Type B pancreatic cell (in vitro differentiated cells): ENCODE data around the gene PSAT1. TPM values are rescaled to one million over a fixed set of nuclear protein-coding genes. Genes with fewer than 3 reads are reported as not detected.

Source experiments
- DNase-seq: peaks from one replicate; pipeline ENCODE4 v3.0.0; 2021; ENCODE audit warnings: mixed read lengths; ENCODE audit not compliant: unreplicated experiment; ENCODE audit errors: extremely low spot score
- H3K27ac Mint-ChIP-seq: 2 replicates; pipeline ENCODE4 v1.8.0; 2021; ENCODE audit warnings: mild to moderate bottlenecking, mixed read lengths
- H3K27me3 Mint-ChIP-seq: 2 replicates; pipeline ENCODE4 v1.8.0; 2021; ENCODE audit warnings: mixed read lengths
- H3K36me3 Mint-ChIP-seq: 2 replicates; pipeline ENCODE4 v1.8.0; 2021; ENCODE audit warnings: mixed read lengths
- H3K4me1 Mint-ChIP-seq: one replicate; pipeline ENCODE4 v1.8.0; 2021; ENCODE audit warnings: mixed read lengths; ENCODE audit not compliant: unreplicated experiment
- H3K4me3 Mint-ChIP-seq: 2 replicates; pipeline ENCODE4 v1.8.0; 2021; ENCODE audit warnings: mild to moderate bottlenecking, mixed read lengths
- H3K9me3 Mint-ChIP-seq: 2 replicates; pipeline ENCODE4 v1.8.0; 2021; ENCODE audit warnings: mixed read lengths
- CTCF ChIP-seq: fragments of 200-600 bp; sonication (generic); conservative IDR thresholded peaks from 2 replicates; pipeline ENCODE4 v1.5.0; 2021; ENCODE audit warnings: antibody characterized with exemption, mild to moderate bottlenecking
- total RNA-seq: library from RNA; stranded (reverse); gene quantifications from 2 replicates; pipeline ENCODE4 v1.2.1, GENCODE V29; 2021; ENCODE audit warnings: low replicate concordance

PSAT1 gene
- total RNA-seq, 1 donor from 2014 or later, result 74.2 TPM

- peak overlapping the region; percentile 21 for H3K27ac Mint-ChIP-seq
- no peaks in the 10 kb centered on the region for H3K9me3 Mint-ChIP-seq
- H3K27me3 Mint-ChIP-seq, result no peaks in the 10 kb centered on the region
- peaks cover 36% of the 10 kb centered on the region for H3K36me3 Mint-ChIP-seq
- TF ChIP-seq CTCF, result no peak
- DNase-seq, result no peak
- H3K4me3 Mint-ChIP-seq, result peak overlapping the region; percentile 42
- H3K4me1 Mint-ChIP-seq, result peaks cover 13% of the 10 kb centered on the region
Measured at GRCh38 chr9:78325846-78326360, 29.0 kb downstream of the PSAT1 start.

- H3K36me3 Mint-ChIP-seq, result peaks cover 39% of the 10 kb centered on the region
Measured at GRCh38 chr9:78326564-78326963, 29.6 kb downstream of the PSAT1 start.

GRCh38 chr9:78332381-78332780, 35.5 kb downstream of the PSAT1 start:
- H3K27me3 Mint-ChIP-seq, result no peaks in the 10 kb centered on the region
- DNase-seq, result no peak
- peaks cover 47% of the 10 kb centered on the region for H3K36me3 Mint-ChIP-seq
- no peak overlapping the region for H3K4me3 Mint-ChIP-seq
- no peaks in the 10 kb centered on the region for H3K4me1 Mint-ChIP-seq
- no peak overlapping the region for H3K27ac Mint-ChIP-seq
- no peak for TF ChIP-seq CTCF
- peaks cover 8% of the 10 kb centered on the region for H3K9me3 Mint-ChIP-seq

More at GRCh38 chr9:78326564-78326963, 29.6 kb downstream of the PSAT1 start:
- peaks cover 13% of the 10 kb centered on the region for H3K4me1 Mint-ChIP-seq
- no peaks in the 10 kb centered on the region for H3K27me3 Mint-ChIP-seq
- H3K4me3 Mint-ChIP-seq, result no peak overlapping the region
- H3K27ac Mint-ChIP-seq, result no peak overlapping the region
- H3K9me3 Mint-ChIP-seq, result no peaks in the 10 kb centered on the region
- no peak for TF ChIP-seq CTCF
- DNase-seq, result no peak

GRCh38 chr9:78348848-78349247, 51.9 kb downstream of the PSAT1 start:
- Mint-ChIP-seq H3K27me3 (no peaks in the 10 kb centered on the region), H3K4me3 (no peak overlapping the region), H3K9me3 (no peaks in the 10 kb centered on the region), H3K27ac (no peak overlapping the region), H3K36me3 (no peaks in the 10 kb centered on the region), H3K4me1 (no peaks in the 10 kb centered on the region)
- no peak for TF ChIP-seq CTCF
- no peak for DNase-seq

DNA sequence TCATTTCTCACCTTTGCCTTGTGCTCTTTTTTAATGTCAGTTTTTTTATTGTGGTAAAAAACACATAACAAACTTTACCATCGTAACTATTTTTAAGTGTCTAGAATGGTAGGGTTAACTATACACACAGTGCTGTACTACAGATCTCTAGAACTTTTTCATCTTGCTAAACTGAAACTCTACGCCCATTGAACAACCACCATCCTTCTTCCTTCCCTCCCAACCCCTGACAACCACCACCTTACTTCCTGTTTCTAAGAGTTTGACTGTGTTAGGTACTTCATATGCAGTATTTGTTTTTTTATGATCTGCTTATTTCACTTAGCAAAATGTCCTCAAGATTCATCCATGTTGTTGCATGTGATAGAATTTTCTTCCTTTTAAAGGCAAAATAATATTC, 54.9 kb downstream of the PSAT1 start:
- Mint-ChIP-seq H3K36me3 (no peaks in the 10 kb centered on the region), H3K27ac (no peak overlapping the region), H3K27me3 (no peaks in the 10 kb centered on the region), H3K4me1 (no peaks in the 10 kb centered on the region), H3K9me3 (no peaks in the 10 kb centered on the region), H3K4me3 (no peak overlapping the region)
- no peak for TF ChIP-seq CTCF
- DNase-seq, result no peak
